DOHH2 (cell line): ENCODE data around the gene PKNOX1.

Experiments used
- CTCF ChIP-seq: fragments of 200-600 bp; sonication (generic); IDR thresholded peaks from one replicate; pipeline ENCODE4 v1.5.1; 2014; ENCODE audit warnings: antibody characterized with exemption, mild to moderate bottlenecking, low read depth, low read length; ENCODE audit not compliant: poor library complexity, severe bottlenecking
- EZH2phosphoT487 ChIP-seq: fragments of 200-600 bp; sonication (generic); IDR thresholded peaks from 2 replicates; pipeline ENCODE4 v1.6.1; 2017; ENCODE audit warnings: borderline replicate concordance, mild to moderate bottlenecking, antibody characterized with exemption, low read length, moderate library complexity, mixed read lengths

- TF ChIP-seq CTCF (no peak), EZH2phosphoT487 (no peak)
Measured at GRCh38 chr21:43025636-43026180, 51.3 kb downstream of the PKNOX1 start.
